IPS DF 19.7 (cell line): Measurements from ENCODE around the gene TMEM94.

Source experiments
- DNase-seq: peaks from one replicate; pipeline ENCODE4 v3.0.0-alpha.2; 2013; ENCODE audit warnings: low read depth, low spot score

The TMEM94 gene

GRCh38 chr17:75496005-75496404, 39.6 kb downstream of the TMEM94 start:
- no peak for DNase-seq

GRCh38 chr17:75498039-75498725, 41.7 kb downstream of the TMEM94 start:
- DNase-seq: no peak

GRCh38 chr17:75498726-75499213, 42.3 kb downstream of the TMEM94 start:
- no peak for DNase-seq

GRCh38 chr17:75499313-75500022, 43.0 kb downstream of the TMEM94 start:
- DNase-seq: no peak

GRCh38 chr17:75500419-75501216, 44.2 kb downstream of the TMEM94 start:
- no peak for DNase-seq

GRCh38 chr17:75501378-75502071, 45.1 kb downstream of the TMEM94 start:
- no peak for DNase-seq

- DNase-seq: no peak
These were observed 45.8 kb downstream of the TMEM94 start for GRCh38 chr17:75502072-75502720.

- no peak for DNase-seq
These were observed 46.4 kb downstream of the TMEM94 start for GRCh38 chr17:75502721-75503329.

- DNase-seq: no peak
These were observed 47.0 kb downstream of the TMEM94 start for GRCh38 chr17:75503337-75503950.

GRCh38 chr17:75503976-75504346, 47.5 kb downstream of the TMEM94 start:
- DNase-seq: no peak

GRCh38 chr17:75504347-75505151, 48.1 kb downstream of the TMEM94 start:
- DNase-seq: no peak

- DNase-seq: no peak
These were observed 48.6 kb downstream of the TMEM94 start for GRCh38 chr17:75505152-75505409.

- DNase-seq: no peak
These were observed 49.2 kb downstream of the TMEM94 start for GRCh38 chr17:75505640-75506039.

- no peak for DNase-seq
These were observed 49.7 kb downstream of the TMEM94 start for GRCh38 chr17:75506134-75506533.

GRCh38 chr17:75506888-75507287, 50.5 kb downstream of the TMEM94 start:
- no peak for DNase-seq

- DNase-seq: no peak
These were observed 51.6 kb downstream of the TMEM94 start for GRCh38 chr17:75507733-75508719.

- no peak for DNase-seq
These were observed 52.5 kb downstream of the TMEM94 start for GRCh38 chr17:75508931-75509361.

- no peak for DNase-seq
These were observed 53.3 kb downstream of the TMEM94 start for GRCh38 chr17:75509528-75510258.
